Suprapubic skin (tissue), 3 donors: ENCODE results near the gene MINK1.
"Not testable (repeated sequence)": the region's sequence is repeated elsewhere in the genome, so short reads cannot be mapped to it uniquely, and the experiment has no call there.

Experiments used
- CTCF ChIP-seq, 2 donors: fragments of 200-600 bp in 1 of 2; fragments of 450-650 bp in 1 of 2; sonication (generic) in 1 of 2; IDR thresholded peaks; one replicate each; pipeline ENCODE4 v1.5.1; 2016 to 2019; ENCODE audit warnings: antibody characterized with exemption in 2 of 2, mild to moderate bottlenecking in 1 of 2, moderate library complexity in 1 of 2
- EP300 ChIP-seq: sonication (generic); formaldehyde crosslinking; IDR thresholded peaks from one replicate; pipeline ENCODE4 v1.6.1; 2017; ENCODE audit warnings: antibody characterized with exemption
- POLR2A ChIP-seq, 2 donors: fragments of 450-650 bp; IDR thresholded peaks; one replicate each; pipeline ENCODE4 v1.6.1; 2017; ENCODE audit warnings: antibody characterized with exemption in 2 of 2, mild to moderate bottlenecking in 2 of 2, moderate library complexity in 2 of 2

- TF ChIP-seq POLR2A (IDR thresholded peaks at IDR 0.05); CTCF (IDR thresholded peaks at IDR 0.05); EP300: not testable (repeated sequence)
Observed at GRCh38 chr17:4832829-4833177, 337 bp upstream of the MINK1 start.
